Left colon (tissue), 2 donors: ENCODE results near the gene TRMT61A. TPM values are rescaled to one million over a fixed set of nuclear protein-coding genes. Genes with fewer than 3 reads are reported as not detected.
A peak's percentile ranks its signal among the peaks of the same experiment; 100 is the strongest.

Experiments
- ATAC-seq: fragments of 200-7000 bp; cut with Tn5 transposase; one replicate; pipeline ENCODE4 v1.9.1; 2020; ENCODE audit warnings: mild to moderate bottlenecking, moderate library complexity
- DNase-seq, 2 donors: peaks; one replicate each; pipeline ENCODE4 v3.0.0-alpha.2; 2020
- intact Hi-C, 2 donors: fragments of 100-400 bp; cut with DNase I in 1 of 2; cut with micrococcal nuclease in 1 of 2; formaldehyde crosslinking; loops; one replicate each; pipeline versions ENCODE4 v1.11.2 to v1.14.0; 2022; cut with DNase I, micrococcal nuclease
- total RNA-seq, 2 donors: library from RNA; stranded (reverse); fragmentation: NEBNext Ultra II Directional; extraction: Animal tissue kit (Norgen Biotek cat#: 25700); gene quantifications; one replicate each; pipeline ENCODE4 v1.2.1, GENCODE V29; 2021
- donor health status: DM: no; HTN: no; CAD: no.
- donor health status: DM: yes; HTN: yes; CAD: no.

The TRMT61A gene
- total RNA-seq, 2 donors from 2014 or later, result 10.1 to 10.6 TPM

- intact Hi-C loops, result no loop called here
- DNase-seq (no peak), ATAC-seq (no peak)
These were observed 2.6 kb downstream of the TRMT61A start for GRCh38 chr14:103531421-103532215.

- no peak for ATAC-seq
- peak in 1 of 2 donors; percentile 9 for DNase-seq
- intact Hi-C loops, result no loop called here
These were observed 3.5 kb downstream of the TRMT61A start for GRCh38 chr14:103532216-103533136.

- DNase-seq, result peak; percentile 28 to 75
- no peak for ATAC-seq
- intact Hi-C loops, result no loop called here
These were observed 4.4 kb downstream of the TRMT61A start for GRCh38 chr14:103533137-103533998.

DNA sequence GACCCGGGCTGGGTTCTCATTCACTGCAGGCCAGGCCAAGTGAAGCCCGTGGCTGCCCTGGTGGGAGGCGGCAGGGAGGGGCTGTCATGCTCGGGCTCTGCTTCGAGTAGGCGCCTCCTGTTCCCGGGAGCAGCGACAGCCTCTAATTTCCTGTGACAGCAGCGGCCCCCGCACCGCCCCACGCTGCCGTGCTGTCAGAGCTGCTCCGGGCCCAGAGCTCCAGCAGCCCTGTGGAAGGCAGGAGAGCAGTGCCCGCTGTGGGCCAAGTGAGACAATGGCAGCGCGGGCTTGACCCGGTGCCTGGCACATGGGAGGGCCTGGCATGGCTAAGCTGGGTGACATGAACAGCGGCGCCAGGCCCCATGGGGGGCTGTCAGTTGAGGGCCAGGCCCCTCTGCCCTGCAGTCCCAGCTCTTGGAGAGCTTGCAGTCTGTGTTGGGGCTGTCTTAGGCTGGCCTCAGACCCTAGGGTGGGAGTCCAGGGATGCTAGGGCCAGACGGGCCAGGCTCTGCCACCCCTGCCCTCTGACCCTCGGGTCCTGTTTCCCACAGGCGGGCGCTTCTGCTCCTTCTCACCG is 5.1 kb downstream of the TRMT61A start:
- DNase-seq, result peak in 1 of 2 donors; percentile 14
- no peak for ATAC-seq
- intact Hi-C loops, result no loop called here

DNA sequence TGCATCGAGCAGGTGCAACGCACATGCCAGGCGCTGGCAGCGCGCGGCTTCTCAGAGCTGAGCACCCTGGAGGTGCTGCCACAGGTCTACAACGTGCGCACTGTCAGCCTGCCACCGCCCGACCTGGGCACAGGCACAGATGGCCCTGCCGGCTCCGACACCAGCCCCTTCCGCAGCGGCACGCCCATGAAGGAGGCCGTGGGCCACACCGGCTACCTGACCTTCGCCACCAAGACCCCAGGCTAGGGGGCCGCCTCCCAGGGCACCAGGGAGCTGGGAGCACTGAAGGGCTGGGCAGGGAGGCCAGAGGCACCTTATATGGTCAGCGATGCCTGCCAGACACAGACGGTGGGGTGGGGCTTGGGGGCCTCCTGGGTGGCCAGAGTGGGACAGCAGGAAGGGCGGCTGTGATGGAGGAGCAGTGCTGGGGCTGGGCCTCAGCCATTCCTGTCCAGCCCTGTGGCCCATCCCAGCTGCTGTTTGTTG is 5.6 kb downstream of the TRMT61A start:
- ATAC-seq (no peak), DNase-seq (peak; percentile 34 to 75)
- intact Hi-C loops, result no loop called here

DNA sequence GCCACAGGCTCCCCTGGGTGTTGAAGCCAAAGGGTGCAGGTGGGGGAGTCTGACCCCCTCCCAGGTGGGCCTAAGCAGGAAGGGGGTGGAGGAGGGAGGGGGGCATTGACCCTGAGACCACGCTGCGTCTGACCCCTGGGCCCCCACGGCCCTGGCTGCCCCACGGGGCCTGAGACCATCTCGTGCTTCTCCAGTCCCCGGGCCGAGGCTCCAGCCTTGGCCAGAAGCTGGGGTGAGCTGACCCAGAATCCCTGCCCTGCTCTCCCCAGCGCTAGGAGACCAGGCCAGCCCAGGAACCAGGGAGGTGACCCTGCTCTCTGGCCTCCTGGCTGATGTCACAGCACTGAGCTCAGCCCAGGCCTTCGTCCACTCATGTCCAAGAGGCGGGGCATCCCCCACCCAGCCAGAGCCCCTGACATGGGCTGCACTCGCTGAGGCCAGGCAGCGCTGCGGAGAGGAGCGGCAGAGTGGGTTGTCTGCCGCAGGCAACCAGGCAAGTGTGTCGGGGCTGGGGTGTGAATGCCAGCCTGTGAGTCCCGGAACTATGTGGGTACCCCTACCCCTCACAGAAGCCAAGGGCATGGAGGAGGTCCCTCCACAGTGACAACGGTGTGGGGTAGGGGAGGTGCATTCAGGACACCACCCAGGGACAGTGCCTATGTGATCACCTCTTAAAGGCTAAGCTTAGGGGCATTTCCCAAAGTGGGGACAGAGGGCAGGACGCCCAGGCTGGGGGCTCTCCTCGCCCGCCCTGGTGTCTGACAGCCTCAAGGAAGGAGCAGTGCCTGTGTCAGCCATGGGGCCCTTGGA is 6.3 kb downstream of the TRMT61A start:
- no peak for ATAC-seq
- intact Hi-C loops, result no loop called here
- peak in 1 of 2 donors; percentile 19 for DNase-seq

DNA sequence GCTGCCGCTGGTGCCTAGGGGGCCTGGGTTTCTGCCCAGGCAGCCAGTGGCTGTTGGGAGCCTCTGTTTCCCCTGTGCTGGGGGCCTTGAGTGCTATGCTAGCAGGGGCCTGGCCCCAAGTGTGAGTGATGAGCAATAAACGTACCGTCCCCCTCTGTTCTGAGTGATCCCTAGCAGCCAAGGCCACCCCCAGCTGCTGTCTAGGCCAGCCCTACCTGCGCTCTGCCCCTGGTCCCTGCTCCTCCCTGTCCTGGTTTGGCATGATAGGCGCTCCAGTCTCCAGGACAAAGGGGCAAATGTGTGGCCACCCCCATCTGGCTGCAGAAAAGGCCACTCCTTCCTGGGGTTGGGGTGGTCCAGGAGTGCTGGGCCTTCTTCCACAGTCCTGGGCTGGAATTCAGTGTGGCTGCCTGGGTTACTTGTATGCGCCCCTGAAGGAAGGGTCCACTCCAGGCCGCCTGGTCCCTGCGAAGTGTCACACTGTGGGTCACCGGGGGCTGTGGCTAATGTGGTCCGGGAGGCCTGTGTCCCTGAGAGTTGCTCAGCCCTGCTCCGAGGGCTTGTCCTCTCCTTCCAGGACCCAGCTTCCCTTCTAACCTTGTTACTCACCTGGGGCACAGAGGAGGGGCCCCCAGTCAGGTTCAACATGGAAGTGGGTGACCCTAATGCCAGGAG is 7.0 kb downstream of the TRMT61A start:
- DNase-seq (no peak), ATAC-seq (no peak)
- intact Hi-C loops, result no loop called here

GRCh38 chr14:103536693-103537092 is 7.7 kb downstream of the TRMT61A start:
- DNase-seq (no peak), ATAC-seq (no peak)
- intact Hi-C loops, result no loop called here

- intact Hi-C loops, result no loop called here
- ATAC-seq (no peak), DNase-seq (no peak)
These were observed 8.4 kb downstream of the TRMT61A start for GRCh38 chr14:103537175-103537990.

GRCh38 chr14:103538291-103539055 is 9.5 kb downstream of the TRMT61A start:
- DNase-seq, result peak in 1 of 2 donors; percentile 52
- intact Hi-C loops, result no loop called here
- peak; percentile 29 for ATAC-seq

DNA sequence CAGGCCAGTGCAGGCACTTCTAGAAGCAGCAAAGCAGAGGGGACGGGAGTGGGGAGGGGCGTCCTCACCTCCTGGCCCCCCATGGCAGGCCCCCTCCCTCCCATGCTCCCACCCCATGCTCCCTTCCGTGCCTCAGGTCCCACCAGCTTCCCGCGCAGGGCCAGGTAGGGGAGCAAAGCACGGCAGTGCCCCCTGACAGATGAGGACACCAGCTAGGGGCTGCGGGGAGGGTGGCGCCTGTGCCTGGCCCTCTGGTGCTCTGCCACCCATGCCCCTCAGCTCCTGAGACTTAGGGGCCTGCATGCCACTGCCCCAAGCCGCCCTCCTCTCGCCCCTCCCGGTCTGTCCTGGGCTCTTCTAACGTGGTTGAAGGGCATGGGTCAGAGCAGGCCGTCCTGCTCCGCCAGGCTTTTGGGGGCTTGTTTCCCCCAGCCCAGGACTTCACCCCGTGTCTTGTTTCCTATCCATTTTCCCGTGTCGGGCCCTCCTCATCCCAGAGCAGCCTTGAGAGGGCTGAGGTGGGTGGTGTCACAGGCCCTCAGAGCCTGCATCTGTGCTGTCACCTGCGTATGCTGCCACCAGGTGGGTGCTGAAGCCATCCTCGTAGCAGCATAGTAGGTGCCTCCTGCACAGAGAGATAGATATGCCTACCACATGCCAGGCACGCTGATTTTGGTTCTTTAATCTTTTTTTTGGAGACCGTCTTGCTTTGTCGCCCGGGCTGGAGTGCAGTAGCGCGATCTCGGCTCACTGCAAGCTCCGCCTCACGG is 10.2 kb downstream of the TRMT61A start:
- intact Hi-C loops, result no loop called here
- ATAC-seq, result no peak

GRCh38 chr14:103540821-103541708 is 12.1 kb downstream of the TRMT61A start:
- no peak for ATAC-seq
- intact Hi-C loops, result no loop called here

More for the DNA sequence above, 10.2 kb downstream of the TRMT61A start:
- peak in 1 of 2 donors; percentile 30 for DNase-seq

GRCh38 chr14:103541709-103542604 is 13.0 kb downstream of the TRMT61A start:
- ATAC-seq, result peak; percentile 26
- intact Hi-C loops, result no loop called here
- peak; percentile 41 to 63 for DNase-seq

More at GRCh38 chr14:103540821-103541708, 12.1 kb downstream of the TRMT61A start:
- peak in 1 of 2 donors; percentile 30 for DNase-seq
